SIG-M5 (cell line): ENCODE data around the gene AGBL1.

Experiments used
- DNase-seq: peaks from one replicate; lab custom pipeline; 2025; lab: John Stamatoyannopoulos, UW

AGBL1 gene

DNA sequence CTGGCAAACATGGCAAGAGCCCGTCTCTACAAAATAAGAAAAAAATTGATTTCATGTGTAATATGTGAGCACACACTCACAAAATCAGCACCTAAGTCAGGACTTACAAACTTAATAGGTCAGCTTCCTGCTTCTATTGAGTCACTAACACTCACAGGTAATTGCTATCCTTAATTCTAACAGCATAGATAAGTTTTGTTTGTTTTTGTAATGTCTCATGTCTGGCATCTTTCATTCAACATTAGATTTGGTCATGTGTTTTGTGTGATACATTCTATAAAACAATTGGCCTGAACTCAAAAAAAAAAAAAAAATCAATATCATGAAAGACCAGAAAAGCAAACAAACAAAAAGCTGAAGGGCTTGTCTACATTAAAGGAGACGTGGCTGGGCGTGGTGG, 564.7 kb downstream of the AGBL1 start:
- DNase-seq: no peak

GRCh38 chr15:86645925-86646500, 566.3 kb downstream of the AGBL1 start:
- no peak for DNase-seq

GRCh38 chr15:86647810-86648440, 568.3 kb downstream of the AGBL1 start:
- no peak for DNase-seq

- no peak for DNase-seq
Observed at GRCh38 chr15:86649277-86649676, 569.6 kb downstream of the AGBL1 start.

- DNase-seq: no peak
Observed at GRCh38 chr15:86650094-86650493, 570.4 kb downstream of the AGBL1 start.

DNA sequence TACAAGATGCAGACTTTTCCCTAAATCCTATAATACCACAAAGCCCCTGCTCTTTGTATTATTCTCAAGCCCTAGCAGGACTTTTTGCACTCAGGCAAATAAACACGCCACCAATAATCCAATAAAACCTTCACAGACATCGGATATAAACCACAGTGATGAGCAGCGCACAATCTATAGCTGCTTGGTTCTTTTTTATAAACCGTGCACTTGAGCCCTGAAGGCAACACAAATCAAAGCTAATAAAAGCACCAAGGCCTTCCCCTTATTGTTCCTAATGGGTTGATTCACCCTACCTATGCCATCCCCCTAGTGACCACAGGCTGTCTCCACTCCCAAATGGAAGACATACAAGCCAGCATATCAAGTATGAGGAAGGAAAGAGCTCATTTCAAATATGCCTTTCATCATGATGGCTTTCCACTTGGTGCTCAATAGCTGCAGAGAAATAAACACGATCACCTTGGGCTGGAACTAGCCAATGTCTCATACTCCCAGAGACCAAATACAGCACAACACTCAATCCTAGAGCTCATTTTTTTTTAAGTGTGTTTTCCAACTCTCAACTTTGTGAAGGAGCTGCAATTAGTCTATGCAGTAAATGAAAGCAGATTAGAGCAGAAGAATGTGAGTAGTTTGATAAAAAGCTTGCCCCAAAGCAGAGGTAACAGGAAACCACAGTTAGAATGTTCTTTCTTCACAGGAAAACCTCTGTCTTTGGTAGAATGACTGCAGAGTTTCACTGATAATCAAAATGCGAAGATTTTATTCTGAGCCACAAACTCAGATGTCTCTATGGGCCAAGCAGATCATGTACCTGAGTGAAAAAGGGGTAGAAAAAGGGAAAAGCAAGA, 573.9 kb downstream of the AGBL1 start:
- no peak for DNase-seq

- DNase-seq: no peak
Observed at GRCh38 chr15:86654501-86654900, 574.8 kb downstream of the AGBL1 start.

- no peak for DNase-seq
Observed at GRCh38 chr15:86657305-86657704, 577.6 kb downstream of the AGBL1 start.

DNA sequence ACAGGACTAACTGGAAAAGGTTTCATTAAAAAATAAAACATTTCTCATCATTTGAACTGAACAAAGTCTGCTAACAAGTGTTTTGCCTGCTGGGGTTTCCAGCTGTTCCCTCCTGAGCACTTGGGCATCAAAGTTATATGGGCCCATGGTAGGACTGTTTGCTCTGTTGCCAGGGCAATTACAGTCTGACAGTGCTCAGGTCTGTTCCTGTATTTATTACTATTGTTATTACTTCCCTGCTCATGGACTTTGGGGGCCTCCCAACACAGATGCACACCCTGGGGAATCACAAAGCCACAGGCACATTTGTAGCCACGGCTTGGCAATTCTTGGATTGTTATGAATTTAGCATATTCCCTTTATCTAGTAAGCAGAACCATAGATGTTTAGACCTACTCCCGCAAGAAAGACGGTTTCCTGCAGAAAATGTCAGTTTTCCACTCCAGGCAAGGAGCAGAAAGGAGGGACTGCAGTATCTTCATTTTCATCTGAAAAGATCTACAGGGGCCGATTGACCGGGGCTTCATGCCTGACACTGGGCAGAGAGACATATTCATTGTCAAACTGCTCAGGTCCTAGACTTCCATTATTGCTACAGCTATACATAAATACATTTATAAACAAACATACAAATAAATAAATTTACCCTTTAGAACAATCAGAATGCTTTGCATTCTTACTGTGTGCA, 580.2 kb downstream of the AGBL1 start:
- DNase-seq: no peak

GRCh38 chr15:86661580-86661979, 581.9 kb downstream of the AGBL1 start:
- DNase-seq: no peak

DNA sequence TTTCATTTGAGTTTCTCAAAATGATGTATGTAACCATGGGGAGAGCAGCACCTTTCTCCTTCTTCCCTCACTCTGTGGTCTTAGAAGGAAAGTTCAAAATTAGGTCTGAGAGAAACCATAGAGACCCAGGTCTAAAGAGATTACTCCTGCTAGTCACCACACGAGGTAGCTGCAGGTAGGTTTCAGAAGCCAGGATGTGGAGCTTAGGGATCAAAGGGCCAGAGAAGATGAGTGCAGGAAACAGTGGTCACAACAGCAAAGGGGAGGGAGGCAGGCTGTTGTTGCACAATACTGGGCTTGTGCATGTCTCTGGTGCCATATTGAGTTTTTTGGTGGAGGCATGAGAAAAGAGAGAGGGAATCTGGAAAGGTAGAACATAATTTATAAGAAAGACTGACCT, 583.6 kb downstream of the AGBL1 start:
- DNase-seq: no peak

DNA sequence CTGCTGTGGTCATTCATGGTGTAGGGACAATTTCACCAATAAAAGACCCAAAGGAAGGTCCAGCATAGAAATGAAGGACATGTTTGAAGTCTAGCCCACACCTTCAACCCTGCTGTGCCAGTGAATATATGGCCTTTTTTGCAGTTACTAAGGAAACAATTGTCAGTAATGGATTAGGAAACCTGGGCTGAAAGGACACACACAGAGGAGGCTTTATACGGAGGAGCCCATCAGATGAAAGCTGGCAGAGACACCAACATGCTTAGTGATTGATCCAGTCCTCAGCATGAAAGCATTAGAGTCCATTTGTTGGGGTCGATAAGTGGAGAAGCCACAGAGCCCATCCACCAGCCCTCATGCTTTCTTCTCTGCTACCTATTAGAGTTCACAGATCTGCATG, 584.3 kb downstream of the AGBL1 start:
- no peak for DNase-seq

DNA sequence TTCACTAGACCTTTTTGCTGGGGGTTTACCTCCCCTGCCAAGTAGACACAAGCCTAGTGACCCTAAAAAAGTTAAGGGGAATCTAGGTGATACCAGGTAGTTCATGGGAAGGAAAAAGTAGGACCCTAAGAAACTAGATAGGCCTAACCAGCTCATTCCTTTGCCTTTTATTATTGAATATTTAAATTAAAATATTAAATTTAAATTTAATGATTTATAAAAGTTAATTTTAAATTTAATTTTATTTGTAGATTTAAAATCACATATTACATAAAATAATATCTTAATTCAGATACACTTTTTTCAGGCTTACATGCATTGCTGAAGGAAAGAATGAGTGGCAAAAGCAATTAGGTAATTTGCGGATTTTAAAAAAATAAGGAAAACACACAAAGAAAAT, 584.9 kb downstream of the AGBL1 start:
- DNase-seq: no peak

- no peak for DNase-seq
Observed at GRCh38 chr15:86676002-86676401, 596.3 kb downstream of the AGBL1 start.

- no peak for DNase-seq
Observed at GRCh38 chr15:86677278-86677677, 597.6 kb downstream of the AGBL1 start.

- no peak for DNase-seq
Observed at GRCh38 chr15:86685263-86685662, 605.6 kb downstream of the AGBL1 start.

- no peak for DNase-seq
Observed at GRCh38 chr15:86689006-86689405, 609.3 kb downstream of the AGBL1 start.

DNA sequence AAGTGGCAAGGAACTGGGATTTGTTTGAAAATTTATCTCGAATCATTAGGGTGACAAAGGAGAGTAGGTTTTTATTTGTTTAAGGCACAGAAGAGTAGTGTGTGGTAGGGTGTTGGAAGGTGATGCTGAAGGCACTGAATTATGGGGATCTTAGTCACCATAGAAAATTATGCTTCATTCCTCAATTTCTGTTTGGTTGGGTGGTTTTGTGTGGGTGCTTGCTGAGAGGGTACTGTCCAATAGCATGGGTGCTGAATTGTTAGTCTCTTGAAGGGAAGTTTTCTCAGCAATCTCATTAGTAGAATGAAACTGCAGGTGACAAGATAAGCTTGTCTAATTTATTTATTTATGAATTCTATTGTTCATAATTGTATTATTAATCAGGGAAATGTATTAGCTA, 610.9 kb downstream of the AGBL1 start:
- DNase-seq: no peak

- DNase-seq: no peak
Observed at GRCh38 chr15:86691091-86691663, 611.5 kb downstream of the AGBL1 start.

- DNase-seq: no peak
Observed at GRCh38 chr15:86700864-86701610, 621.4 kb downstream of the AGBL1 start.

DNA sequence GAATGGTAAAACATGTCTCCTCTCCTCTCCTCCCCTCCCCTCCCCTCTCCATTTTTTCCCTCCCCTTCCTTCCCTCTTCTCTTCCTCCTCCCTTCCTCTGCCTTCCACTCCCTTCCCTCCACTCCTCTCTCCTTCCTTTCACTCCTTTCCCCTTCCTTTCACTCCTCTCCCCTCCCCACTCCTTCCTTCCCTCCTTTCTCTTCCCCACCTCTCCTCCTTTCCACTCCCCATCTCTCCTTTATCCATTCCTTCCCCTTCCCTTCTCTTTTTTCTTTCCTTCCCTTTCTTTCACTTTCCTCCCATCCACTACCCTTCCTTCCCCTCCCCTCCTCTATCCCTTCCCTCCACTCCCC, 621.9 kb downstream of the AGBL1 start:
- no peak for DNase-seq

GRCh38 chr15:86706813-86707212, 627.1 kb downstream of the AGBL1 start:
- no peak for DNase-seq
